HuH-7 (cell line): ENCODE results near the gene HS3ST1.

Experiments used
- DNase-seq: peaks from one replicate; pipeline ENCODE4 v3.0.0; 2011; ENCODE audit warnings: low spot score

HS3ST1 gene

GRCh38 chr4:11428231-11428898, at the start of gene HS3ST1:
Gene HS3ST1, minus strand, starts transcription at chr4:11428894. Its CDS starts 28,889 bp downstream, at chr4:11400005.
- DNase-seq, result peak; percentile 36

GRCh38 chr4:11475871-11476270, 47.2 kb upstream of the HS3ST1 start:
- DNase-seq, result no peak

- no peak for DNase-seq
These were observed 45.5 kb upstream of the HS3ST1 start for GRCh38 chr4:11474146-11474545.

- DNase-seq, result no peak
These were observed 43.8 kb upstream of the HS3ST1 start for GRCh38 chr4:11472535-11472934.

GRCh38 chr4:11471618-11472017, 42.9 kb upstream of the HS3ST1 start:
- no peak for DNase-seq

GRCh38 chr4:11471046-11471441, 42.4 kb upstream of the HS3ST1 start:
- DNase-seq, result no peak

- DNase-seq, result no peak
These were observed 41.8 kb upstream of the HS3ST1 start for GRCh38 chr4:11470438-11471045.

GRCh38 chr4:11469650-11470437, 41.1 kb upstream of the HS3ST1 start:
- no peak for DNase-seq

GRCh38 chr4:11468901-11469300, 40.2 kb upstream of the HS3ST1 start:
- DNase-seq, result no peak

GRCh38 chr4:11467931-11468330, 39.2 kb upstream of the HS3ST1 start:
- no peak for DNase-seq

GRCh38 chr4:11463707-11464106, 35.0 kb upstream of the HS3ST1 start:
- DNase-seq, result no peak

- DNase-seq, result no peak
These were observed 27.7 kb upstream of the HS3ST1 start for GRCh38 chr4:11456401-11456800.

- no peak for DNase-seq
These were observed 26.6 kb upstream of the HS3ST1 start for GRCh38 chr4:11455201-11455835.

GRCh38 chr4:11451716-11452115, 23.0 kb upstream of the HS3ST1 start:
- no peak for DNase-seq

GRCh38 chr4:11446155-11446811, 17.6 kb upstream of the HS3ST1 start:
- no peak for DNase-seq

GRCh38 chr4:11441194-11441556, 12.5 kb upstream of the HS3ST1 start:
- DNase-seq, result no peak

GRCh38 chr4:11440481-11441193, 11.9 kb upstream of the HS3ST1 start:
- DNase-seq, result no peak

- no peak for DNase-seq
These were observed 11.1 kb upstream of the HS3ST1 start for GRCh38 chr4:11439836-11440235.

- no peak for DNase-seq
These were observed 10.0 kb upstream of the HS3ST1 start for GRCh38 chr4:11438647-11439046.

- DNase-seq, result no peak
These were observed 8.0 kb upstream of the HS3ST1 start for GRCh38 chr4:11436673-11437072.

- DNase-seq, result no peak
These were observed 7.4 kb upstream of the HS3ST1 start for GRCh38 chr4:11436084-11436483.

- no peak for DNase-seq
These were observed 6.9 kb upstream of the HS3ST1 start for GRCh38 chr4:11435557-11435956.
